ENCODE data around the gene NFE2L1. TPM values are rescaled to one million over a fixed set of nuclear protein-coding genes. Genes with fewer than 3 reads are reported as not detected.

The NFE2L1 gene
- total RNA-seq, 1 experiment from 2014 or later = 135 TPM

DNA sequence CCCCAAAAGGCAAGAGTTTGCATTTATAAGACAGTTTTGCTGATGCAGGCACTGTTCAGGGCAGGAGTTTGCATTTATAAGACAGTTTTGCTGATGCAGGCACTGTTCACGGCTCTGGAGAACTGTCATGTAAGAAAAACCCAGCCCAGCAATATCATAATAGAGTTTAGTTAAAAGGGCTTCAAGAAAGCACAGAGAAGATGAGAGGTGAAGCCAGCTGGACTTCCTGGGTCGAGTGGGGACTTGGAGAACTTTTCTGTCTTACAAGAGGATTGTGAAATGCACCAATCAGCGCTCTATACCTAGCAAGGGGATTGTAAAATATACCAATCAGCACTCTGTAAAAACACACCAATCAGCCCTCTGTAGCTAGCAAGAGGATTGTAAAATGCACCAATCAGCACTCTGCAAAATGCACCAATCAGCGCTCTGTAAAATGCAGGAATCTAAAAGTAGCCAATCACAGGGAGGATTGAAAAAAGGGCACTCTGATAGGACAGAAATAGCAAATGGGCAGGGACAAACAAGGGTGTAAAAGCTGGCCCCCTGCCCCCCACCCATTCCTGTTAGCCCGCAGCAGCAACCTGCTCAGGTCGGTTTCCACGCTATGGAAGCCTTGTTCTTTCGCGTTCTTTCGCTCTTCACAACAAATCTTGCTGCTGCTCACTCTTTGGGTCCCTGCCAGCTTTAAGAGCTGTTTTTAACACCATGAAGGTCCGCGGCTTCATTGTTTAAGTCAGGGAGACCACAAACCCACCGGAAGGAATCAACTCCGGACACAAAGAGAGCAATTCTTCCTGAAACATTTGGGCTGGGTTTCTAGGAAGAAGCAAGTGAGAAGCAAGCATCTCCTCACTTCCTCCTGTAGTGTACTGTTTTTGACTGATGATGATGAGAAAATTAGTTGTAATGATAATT lies 54.9 kb downstream of the NFE2L1 start:
- Histone ChIP-seq H3K27ac (ENCODE audit: low read depth, low read length) (no peak overlapping the region), H3K9me3 (ENCODE audit: control insufficient read depth in 1 of 2, insufficient read depth in 1 of 2, low read depth in 1 of 2, low read length in 2 of 2) (peaks cover 0 to 4% of the 10 kb centered on the region in 2 experiments; a peak in 1 of 4 replicates), H3K9me2 (ENCODE audit: insufficient read depth) (no peaks in the 10 kb centered on the region), H3K4me3 (replicated peaks in 1 of 2; ENCODE audit: low read depth in 1 of 2, low read length in 2 of 2) (no peak overlapping the region), H3K4me2 (ENCODE audit: low read length) (no peak overlapping the region), H4K20me1 (ENCODE audit: insufficient read depth) (no peaks in the 10 kb centered on the region), H3K79me2 (ENCODE audit: insufficient read depth, low read length) (peaks cover 35% of the 10 kb centered on the region), H3K36me3 (ENCODE audit: control insufficient read depth in 1 of 2, insufficient read depth in 2 of 2, low read length in 2 of 2) (peaks cover 0 to 4% of the 10 kb centered on the region in 2 experiments; a peak in 1 of 4 replicates), H3K27me3 (ENCODE audit: insufficient read depth, low read length) (no peaks in the 10 kb centered on the region), H3K9ac (ENCODE audit: low read length) (no peak overlapping the region), H3K4me1 (ENCODE audit: control insufficient read depth in 1 of 2, insufficient read depth in 2 of 2, low read length in 2 of 2) (peaks cover 9 to 25% of the 10 kb centered on the region in 2 experiments), H2AFZ (ENCODE audit: low read depth, low read length, poor library complexity, severe bottlenecking) (no peak overlapping the region)
- ATAC-seq (no peak), DNase-seq (ENCODE audit: low read depth, low spot score) (no peak)
- TF ChIP-seq ZFX (IDR thresholded peaks at IDR 0.05) (no peak), SP1 (IDR thresholded peaks at IDR 0.05; ENCODE audit: low read depth) (peak; percentile 45; the same call in 1 of the 2 replicates)
- BruUV-seq (replicated peaks) = no TSS peak
- CTCF ChIA-PET = interaction anchor here (4.2 kb wide), 1 partner anchor 77 kb away, joined by 23 read pairs; no protein-coding TSS in a partner anchor
- POLR2A ChIA-PET = no interaction called here
- RAD21 ChIA-PET (ENCODE audit: low non-redundant PET in 1 of 2, low total read pairs in 2 of 2, uncharacterized antibody in 2 of 2, unreplicated experiment in 2 of 2) = no interaction called here
- intact Hi-C loops (cut with micrococcal nuclease) = no loop called here

DNA sequence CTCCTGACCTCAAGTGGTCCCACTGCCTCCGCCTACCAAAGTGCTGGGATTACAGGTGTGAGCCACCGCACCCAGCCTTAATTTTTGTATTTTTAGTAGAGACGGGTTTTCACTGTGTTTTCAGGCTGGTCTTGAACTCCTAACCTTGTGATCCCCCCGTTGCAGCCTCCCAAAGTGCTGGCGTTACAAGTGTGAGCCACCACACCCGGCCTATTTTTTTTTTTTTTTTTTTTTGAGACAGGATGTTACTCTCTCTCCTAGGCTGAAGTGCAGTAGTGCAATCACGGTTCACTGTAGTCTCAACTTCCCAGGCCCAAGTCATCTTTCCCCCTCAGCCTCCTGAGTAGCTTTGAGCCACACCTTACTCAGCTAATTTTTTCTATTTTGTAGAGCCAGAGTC lies 56.3 kb downstream of the NFE2L1 start:
- H3K9ac ChIP-seq (ENCODE audit: low read length) = no peak overlapping the region
- H3K36me3 ChIP-seq (ENCODE audit: control insufficient read depth in 1 of 2, insufficient read depth in 2 of 2, low read length in 2 of 2) = peaks cover 0 to 1% of the 10 kb centered on the region in 2 experiments; a peak in 1 of 4 replicates
- H3K4me2 ChIP-seq (ENCODE audit: low read length) = no peak overlapping the region
- no peak overlapping the region for H2AFZ ChIP-seq (ENCODE audit: low read depth, low read length, poor library complexity, severe bottlenecking)
- H3K4me1 ChIP-seq (ENCODE audit: control insufficient read depth in 1 of 2, insufficient read depth in 2 of 2, low read length in 2 of 2) = peaks cover 7 to 32% of the 10 kb centered on the region in 2 experiments
- ChIA-PET POLR2A (no interaction called here), RAD21 (ENCODE audit: low non-redundant PET in 1 of 2, low total read pairs in 2 of 2, uncharacterized antibody in 2 of 2, unreplicated experiment in 2 of 2) (no interaction called here), CTCF (no interaction called here)
- no TSS peak for BruUV-seq (replicated peaks)
- H3K27ac ChIP-seq (ENCODE audit: low read depth, low read length) = no peak overlapping the region
- H3K27me3 ChIP-seq (ENCODE audit: insufficient read depth, low read length) = no peaks in the 10 kb centered on the region
- H4K20me1 ChIP-seq (ENCODE audit: insufficient read depth) = no peaks in the 10 kb centered on the region
- intact Hi-C loops (cut with micrococcal nuclease) = no loop called here
- no peaks in the 10 kb centered on the region for H3K9me2 ChIP-seq (ENCODE audit: insufficient read depth)
- peaks cover 0 to 4% of the 10 kb centered on the region in 2 experiments; a peak in 1 of 4 replicates for H3K9me3 ChIP-seq (ENCODE audit: control insufficient read depth in 1 of 2, insufficient read depth in 1 of 2, low read depth in 1 of 2, low read length in 2 of 2)
- ATAC-seq (no peak), DNase-seq (ENCODE audit: low read depth, low spot score) (no peak)
- H3K4me3 ChIP-seq (replicated peaks in 1 of 2; ENCODE audit: low read depth in 1 of 2, low read length in 2 of 2) = no peak overlapping the region
- TF ChIP-seq RAD21 (IDR thresholded peaks at IDR 0.05; ENCODE audit: low read depth) = no peak
- no peak for TF ChIP-seq ELF1 (IDR thresholded peaks at IDR 0.05; ENCODE audit: borderline replicate concordance, low read depth)
- TF ChIP-seq SP1 (IDR thresholded peaks at IDR 0.05; ENCODE audit: low read depth) = no peak
- TF ChIP-seq CBX3 (IDR thresholded peaks at IDR 0.05; ENCODE audit: low read depth) = no peak
- TF ChIP-seq, protein P1, sequence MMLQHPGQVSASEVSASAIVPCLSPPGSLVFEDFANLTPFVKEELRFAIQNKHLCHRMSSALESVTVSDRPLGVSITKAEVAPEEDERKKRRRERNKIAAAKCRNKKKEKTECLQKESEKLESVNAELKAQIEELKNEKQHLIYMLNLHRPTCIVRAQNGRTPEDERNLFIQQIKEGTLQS (IDR thresholded peaks at IDR 0.05) = no peak
- peaks cover 34% of the 10 kb centered on the region for H3K79me2 ChIP-seq (ENCODE audit: insufficient read depth, low read length)

All from HCT116 (cell line).